GM18873 (cell line): ENCODE measurements around the gene TUBGCP4.

ENCODE experiments used
- ATAC-seq: cut with Tn5 transposase; IDR thresholded peaks from one replicate; pipeline ENCODE4 v1.9.1; 2021; ENCODE audit warnings: mild to moderate bottlenecking, moderate library complexity, moderate number of reproducible peaks; ENCODE audit not compliant: unreplicated experiment, low FRiP score

Gene TUBGCP4

GRCh38 chr15:43403616-43404015 lies 32.7 kb downstream of the TUBGCP4 start:
- ATAC-seq: no peak

- no peak for ATAC-seq
Measured at GRCh38 chr15:43404130-43404529, 33.2 kb downstream of the TUBGCP4 start.

GRCh38 chr15:43406189-43406588 lies 35.3 kb downstream of the TUBGCP4 start:
- no peak for ATAC-seq

- no peak for ATAC-seq
Measured at GRCh38 chr15:43406808-43407207, 35.9 kb downstream of the TUBGCP4 start.

GRCh38 chr15:43408789-43409188 lies 37.9 kb downstream of the TUBGCP4 start:
- no peak for ATAC-seq

GRCh38 chr15:43410572-43411214 lies 39.8 kb downstream of the TUBGCP4 start:
- ATAC-seq: no peak

GRCh38 chr15:43412096-43412495 lies 41.2 kb downstream of the TUBGCP4 start:
- no peak for ATAC-seq

- no peak for ATAC-seq
Measured at GRCh38 chr15:43414196-43414595, 43.3 kb downstream of the TUBGCP4 start.

- ATAC-seq: no peak
Measured at GRCh38 chr15:43420435-43420834, 49.5 kb downstream of the TUBGCP4 start.

- no peak for ATAC-seq
Measured at GRCh38 chr15:43420876-43421275, 50.0 kb downstream of the TUBGCP4 start.

- no peak for ATAC-seq
Measured at GRCh38 chr15:43423793-43424192, 52.9 kb downstream of the TUBGCP4 start.

GRCh38 chr15:43429687-43430086 lies 58.8 kb downstream of the TUBGCP4 start:
- ATAC-seq: no peak

- ATAC-seq: no peak
Measured at GRCh38 chr15:43433165-43433564, 62.3 kb downstream of the TUBGCP4 start.

GRCh38 chr15:43433661-43434303 lies 62.9 kb downstream of the TUBGCP4 start:
- ATAC-seq: no peak

GRCh38 chr15:43434446-43434845 lies 63.5 kb downstream of the TUBGCP4 start:
- ATAC-seq: no peak

- no peak for ATAC-seq
Measured at GRCh38 chr15:43436395-43436794, 65.5 kb downstream of the TUBGCP4 start.

GRCh38 chr15:43439268-43439667 lies 68.4 kb downstream of the TUBGCP4 start:
- no peak for ATAC-seq

GRCh38 chr15:43440721-43441281 lies 69.9 kb downstream of the TUBGCP4 start:
- ATAC-seq: no peak

GRCh38 chr15:43441316-43441715 lies 70.4 kb downstream of the TUBGCP4 start:
- no peak for ATAC-seq

GRCh38 chr15:43446344-43446743 lies 75.4 kb downstream of the TUBGCP4 start:
- ATAC-seq: no peak

GRCh38 chr15:43449981-43450380 lies 79.1 kb downstream of the TUBGCP4 start:
- no peak for ATAC-seq
